Mucosa of rectum (tissue), 2 donors: ENCODE data around the gene PI4K2B.
"Not testable (repeated sequence)": the region's sequence is repeated elsewhere in the genome, so short reads cannot be mapped to it uniquely, and the experiment has no call there.

Experiments
- H3K27ac ChIP-seq, 2 donors: one replicate each; pipeline ENCODE4 v1.7.0; 2013; ENCODE audit warnings: inconsistent platforms in 2 of 2, low read depth in 2 of 2, low read length in 2 of 2
- H3K27me3 ChIP-seq, 2 donors: one replicate each; pipeline ENCODE4 v1.7.0; 2013; ENCODE audit warnings: low read length in 2 of 2; ENCODE audit not compliant: control insufficient read depth in 2 of 2, insufficient read depth in 2 of 2
- H3K36me3 ChIP-seq, 2 donors: one replicate each; pipeline ENCODE4 v1.7.0; 2013; ENCODE audit warnings: low read length in 2 of 2; ENCODE audit not compliant: control insufficient read depth in 2 of 2, insufficient read depth in 2 of 2
- H3K4me1 ChIP-seq, 2 donors: one replicate each; pipeline ENCODE4 v1.7.0; 2013; ENCODE audit warnings: low read length in 2 of 2, mild to moderate bottlenecking in 1 of 2; ENCODE audit not compliant: control insufficient read depth in 2 of 2, insufficient read depth in 2 of 2
- H3K4me3 ChIP-seq, 2 donors: one replicate each; pipeline ENCODE4 v1.7.0; 2013; ENCODE audit warnings: low read length in 2 of 2
- H3K9ac ChIP-seq, 2 donors: one replicate each; pipeline ENCODE4 v1.7.0; 2013; ENCODE audit warnings: low read length in 2 of 2, low read depth in 1 of 2, mild to moderate bottlenecking in 1 of 2
- H3K9me3 ChIP-seq, 2 donors: one replicate each; pipeline ENCODE4 v1.7.0; 2013; ENCODE audit warnings: low read length in 2 of 2; ENCODE audit not compliant: control insufficient read depth in 2 of 2
- donor health status: healthy.
- donor health status: Normal muscosa, but diverticular disease.

The PI4K2B gene

GRCh38 chr4:25215511-25215910, 18.3 kb upstream of the PI4K2B start:
- no peak overlapping the region for H3K9ac ChIP-seq
- H3K9me3 ChIP-seq, result peaks cover under 1 to 3% of the 10 kb centered on the region in 2 donors
- H3K27ac ChIP-seq, result no peak overlapping the region
- no peaks in the 10 kb centered on the region for H3K27me3 ChIP-seq
- H3K4me1 ChIP-seq, result no peaks in the 10 kb centered on the region
- H3K36me3 ChIP-seq, result no peaks in the 10 kb centered on the region
- no peak overlapping the region for H3K4me3 ChIP-seq

GRCh38 chr4:25221377-25221776, 12.5 kb upstream of the PI4K2B start:
- no peak overlapping the region for H3K4me3 ChIP-seq
- H3K9me3 ChIP-seq, result peaks cover 18 to 21% of the 10 kb centered on the region in 2 donors
- H3K9ac ChIP-seq, result no peak overlapping the region
- H3K36me3 ChIP-seq, result no peaks in the 10 kb centered on the region
- no peak overlapping the region for H3K27ac ChIP-seq
- H3K27me3 ChIP-seq, result no peaks in the 10 kb centered on the region
- no peaks in the 10 kb centered on the region for H3K4me1 ChIP-seq

GRCh38 chr4:25223802-25224375, 9.9 kb upstream of the PI4K2B start:
- Histone ChIP-seq H3K27me3 (no peaks in the 10 kb centered on the region), H3K36me3 (no peaks in the 10 kb centered on the region), H3K9ac (no peak overlapping the region), H3K9me3 (peaks cover 21 to 24% of the 10 kb centered on the region in 2 donors), H3K27ac (no peak overlapping the region), H3K4me1 (no peaks in the 10 kb centered on the region), H3K4me3 (no peak overlapping the region)

GRCh38 chr4:25229804-25230203, 4.0 kb upstream of the PI4K2B start:
- Histone ChIP-seq H3K9ac (no peak overlapping the region), H3K4me3 (no peak overlapping the region), H3K9me3 (peaks cover 4 to 6% of the 10 kb centered on the region in 2 donors), H3K36me3 (no peaks in the 10 kb centered on the region), H3K27ac (no peak overlapping the region), H3K27me3 (no peaks in the 10 kb centered on the region), H3K4me1 (no peaks in the 10 kb centered on the region)

- Histone ChIP-seq H3K9ac (peak overlapping the region; percentile 48 to 99), H3K4me3 (peak overlapping the region; percentile 61 to 76), H3K36me3 (peaks cover 0 to 2% of the 10 kb centered on the region in 2 donors), H3K27ac (peak overlapping the region; percentile 17 to 29), H3K4me1 (peaks cover 9% of the 10 kb centered on the region in 2 donors), H3K9me3 (peaks cover 0 to 2% of the 10 kb centered on the region in 2 donors), H3K27me3 (no peaks in the 10 kb centered on the region)
These were observed 639 bp upstream of the PI4K2B start for GRCh38 chr4:25233194-25233593.

- no peaks in the 10 kb centered on the region for H3K27me3 ChIP-seq
- peaks cover 0 to 2% of the 10 kb centered on the region in 2 donors for H3K36me3 ChIP-seq
- peak overlapping the region; percentile 86 to 90 for H3K4me3 ChIP-seq
These were observed 847 bp downstream of the PI4K2B start for GRCh38 chr4:25234390-25235370.

GRCh38 chr4:25235401-25235800, 1.6 kb downstream of the PI4K2B start:
- no peaks in the 10 kb centered on the region for H3K27me3 ChIP-seq
- peak overlapping the region; percentile 88 to 99 for H3K9ac ChIP-seq
- peaks cover 0 to 2% of the 10 kb centered on the region in 2 donors for H3K36me3 ChIP-seq
- peaks cover 0 to 2% of the 10 kb centered on the region in 2 donors for H3K9me3 ChIP-seq
- peaks cover 9% of the 10 kb centered on the region in 2 donors for H3K4me1 ChIP-seq
- H3K4me3 ChIP-seq, result peak overlapping the region; percentile 86 to 90
- peak overlapping the region; percentile 95 to 98 for H3K27ac ChIP-seq

More at GRCh38 chr4:25234390-25235370, 847 bp downstream of the PI4K2B start:
- Histone ChIP-seq H3K4me1 (peaks cover 9% of the 10 kb centered on the region in 2 donors), H3K27ac (peak overlapping the region; percentile 95 to 98), H3K9me3 (peaks cover 0 to 2% of the 10 kb centered on the region in 2 donors), H3K9ac (peak overlapping the region; percentile 88 to 99)

GRCh38 chr4:25236030-25236429, 2.2 kb downstream of the PI4K2B start:
- H3K36me3 ChIP-seq, H3K4me1 ChIP-seq, H3K27me3 ChIP-seq, H3K9me3 ChIP-seq, H3K9ac ChIP-seq: not testable (repeated sequence)
- Histone ChIP-seq H3K27ac (peak overlapping the region in 1 of 2 donors; percentile 95), H3K4me3 (peak overlapping the region in 1 of 2 donors; percentile 90)

GRCh38 chr4:25236971-25237370, 3.1 kb downstream of the PI4K2B start:
- no peak overlapping the region for H3K4me3 ChIP-seq
- H3K27me3 ChIP-seq, result no peaks in the 10 kb centered on the region
- H3K9me3 ChIP-seq, result peaks cover 0 to 2% of the 10 kb centered on the region in 2 donors
- no peak overlapping the region for H3K9ac ChIP-seq
- peaks cover 9% of the 10 kb centered on the region in 2 donors for H3K4me1 ChIP-seq
- no peak overlapping the region for H3K27ac ChIP-seq
- H3K36me3 ChIP-seq, result peaks cover 0 to 2% of the 10 kb centered on the region in 2 donors

- H3K36me3 ChIP-seq, result peaks cover 0 to 2% of the 10 kb centered on the region in 2 donors
- H3K4me1 ChIP-seq, result peaks cover 9% of the 10 kb centered on the region in 2 donors
- no peaks in the 10 kb centered on the region for H3K9me3 ChIP-seq
- H3K4me3 ChIP-seq, result no peak overlapping the region
- H3K9ac ChIP-seq, result no peak overlapping the region
- H3K27me3 ChIP-seq, result no peaks in the 10 kb centered on the region
- H3K27ac ChIP-seq, result no peak overlapping the region
These were observed 4.2 kb downstream of the PI4K2B start for GRCh38 chr4:25238052-25238451.
